ENCODE measurements around the gene MPHOSPH10. TPM values are rescaled to one million over a fixed set of nuclear protein-coding genes. Genes with fewer than 3 reads are reported as not detected.
A peak's percentile ranks its signal among the peaks of the same experiment; 100 is the strongest.

The MPHOSPH10 gene, protein sequence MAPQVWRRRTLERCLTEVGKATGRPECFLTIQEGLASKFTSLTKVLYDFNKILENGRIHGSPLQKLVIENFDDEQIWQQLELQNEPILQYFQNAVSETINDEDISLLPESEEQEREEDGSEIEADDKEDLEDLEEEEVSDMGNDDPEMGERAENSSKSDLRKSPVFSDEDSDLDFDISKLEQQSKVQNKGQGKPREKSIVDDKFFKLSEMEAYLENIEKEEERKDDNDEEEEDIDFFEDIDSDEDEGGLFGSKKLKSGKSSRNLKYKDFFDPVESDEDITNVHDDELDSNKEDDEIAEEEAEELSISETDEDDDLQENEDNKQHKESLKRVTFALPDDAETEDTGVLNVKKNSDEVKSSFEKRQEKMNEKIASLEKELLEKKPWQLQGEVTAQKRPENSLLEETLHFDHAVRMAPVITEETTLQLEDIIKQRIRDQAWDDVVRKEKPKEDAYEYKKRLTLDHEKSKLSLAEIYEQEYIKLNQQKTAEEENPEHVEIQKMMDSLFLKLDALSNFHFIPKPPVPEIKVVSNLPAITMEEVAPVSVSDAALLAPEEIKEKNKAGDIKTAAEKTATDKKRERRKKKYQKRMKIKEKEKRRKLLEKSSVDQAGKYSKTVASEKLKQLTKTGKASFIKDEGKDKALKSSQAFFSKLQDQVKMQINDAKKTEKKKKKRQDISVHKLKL
- polyA plus RNA-seq (38.8 and 39.0 TPM in 2 replicates), polyA minus RNA-seq (38.0 and 45.4 TPM in 2 replicates)

GRCh38 chr2:71130152-71130904 is at the start of gene MPHOSPH10, which contains the start of gene MCEE:
Gene MPHOSPH10, plus strand, starts transcription at chr2:71130634. Its CDS starts 32 bp downstream, at chr2:71130666.
Gene MCEE, minus strand, starts transcription at chr2:71130229. Its CDS starts 10 bp downstream, at chr2:71130219.
- H4K20me1 ChIP-seq (ENCODE audit: insufficient read depth): no peaks in the 10 kb centered on the region
- peak; percentile 83 for TF ChIP-seq POLR2AphosphoS5 (IDR thresholded peaks at IDR 0.05)
- TF ChIP-seq MXI1 (conservative IDR thresholded peaks at IDR 0.05; ENCODE audit: poor library complexity, severe bottlenecking): peak; percentile 98
- TF ChIP-seq, protein P1, sequence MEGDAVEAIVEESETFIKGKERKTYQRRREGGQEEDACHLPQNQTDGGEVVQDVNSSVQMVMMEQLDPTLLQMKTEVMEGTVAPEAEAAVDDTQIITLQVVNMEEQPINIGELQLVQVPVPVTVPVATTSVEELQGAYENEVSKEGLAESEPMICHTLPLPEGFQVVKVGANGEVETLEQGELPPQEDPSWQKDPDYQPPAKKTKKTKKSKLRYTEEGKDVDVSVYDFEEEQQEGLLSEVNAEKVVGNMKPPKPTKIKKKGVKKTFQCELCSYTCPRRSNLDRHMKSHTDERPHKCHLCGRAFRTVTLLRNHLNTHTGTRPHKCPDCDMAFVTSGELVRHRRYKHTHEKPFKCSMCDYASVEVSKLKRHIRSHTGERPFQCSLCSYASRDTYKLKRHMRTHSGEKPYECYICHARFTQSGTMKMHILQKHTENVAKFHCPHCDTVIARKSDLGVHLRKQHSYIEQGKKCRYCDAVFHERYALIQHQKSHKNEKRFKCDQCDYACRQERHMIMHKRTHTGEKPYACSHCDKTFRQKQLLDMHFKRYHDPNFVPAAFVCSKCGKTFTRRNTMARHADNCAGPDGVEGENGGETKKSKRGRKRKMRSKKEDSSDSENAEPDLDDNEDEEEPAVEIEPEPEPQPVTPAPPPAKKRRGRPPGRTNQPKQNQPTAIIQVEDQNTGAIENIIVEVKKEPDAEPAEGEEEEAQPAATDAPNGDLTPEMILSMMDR (IDR thresholded peaks at IDR 0.05; ENCODE audit: poor library complexity, severe bottlenecking): no peak
- TF ChIP-seq, protein P2, sequence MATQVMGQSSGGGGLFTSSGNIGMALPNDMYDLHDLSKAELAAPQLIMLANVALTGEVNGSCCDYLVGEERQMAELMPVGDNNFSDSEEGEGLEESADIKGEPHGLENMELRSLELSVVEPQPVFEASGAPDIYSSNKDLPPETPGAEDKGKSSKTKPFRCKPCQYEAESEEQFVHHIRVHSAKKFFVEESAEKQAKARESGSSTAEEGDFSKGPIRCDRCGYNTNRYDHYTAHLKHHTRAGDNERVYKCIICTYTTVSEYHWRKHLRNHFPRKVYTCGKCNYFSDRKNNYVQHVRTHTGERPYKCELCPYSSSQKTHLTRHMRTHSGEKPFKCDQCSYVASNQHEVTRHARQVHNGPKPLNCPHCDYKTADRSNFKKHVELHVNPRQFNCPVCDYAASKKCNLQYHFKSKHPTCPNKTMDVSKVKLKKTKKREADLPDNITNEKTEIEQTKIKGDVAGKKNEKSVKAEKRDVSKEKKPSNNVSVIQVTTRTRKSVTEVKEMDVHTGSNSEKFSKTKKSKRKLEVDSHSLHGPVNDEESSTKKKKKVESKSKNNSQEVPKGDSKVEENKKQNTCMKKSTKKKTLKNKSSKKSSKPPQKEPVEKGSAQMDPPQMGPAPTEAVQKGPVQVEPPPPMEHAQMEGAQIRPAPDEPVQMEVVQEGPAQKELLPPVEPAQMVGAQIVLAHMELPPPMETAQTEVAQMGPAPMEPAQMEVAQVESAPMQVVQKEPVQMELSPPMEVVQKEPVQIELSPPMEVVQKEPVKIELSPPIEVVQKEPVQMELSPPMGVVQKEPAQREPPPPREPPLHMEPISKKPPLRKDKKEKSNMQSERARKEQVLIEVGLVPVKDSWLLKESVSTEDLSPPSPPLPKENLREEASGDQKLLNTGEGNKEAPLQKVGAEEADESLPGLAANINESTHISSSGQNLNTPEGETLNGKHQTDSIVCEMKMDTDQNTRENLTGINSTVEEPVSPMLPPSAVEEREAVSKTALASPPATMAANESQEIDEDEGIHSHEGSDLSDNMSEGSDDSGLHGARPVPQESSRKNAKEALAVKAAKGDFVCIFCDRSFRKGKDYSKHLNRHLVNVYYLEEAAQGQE (IDR thresholded peaks at IDR 0.05; ENCODE audit: borderline replicate concordance): peak; percentile 17
- TF ChIP-seq EZH2 (IDR thresholded peaks at IDR 0.05; ENCODE audit: borderline replicate concordance, insufficient read depth, low read length, poor library complexity, severe bottlenecking): no peak
- TF ChIP-seq SMC3 (conservative IDR thresholded peaks at IDR 0.05; ENCODE audit: poor library complexity): no peak
- peak; percentile 98 for TF ChIP-seq TAF1 (IDR thresholded peaks at IDR 0.05; ENCODE audit: low read depth)
- peak; percentile 4 for TF ChIP-seq RAD21 (conservative IDR thresholded peaks at IDR 0.05)
- TF ChIP-seq EP300 (conservative IDR thresholded peaks at IDR 0.05; ENCODE audit: poor library complexity, severe bottlenecking): peak; percentile 33
- H3K4me2 ChIP-seq (ENCODE audit: low read length): peak within 1 kb of the TSS; percentile 95
- H3K9ac ChIP-seq (ENCODE audit: low read length): peak within 1 kb of the TSS; percentile 87
- no peaks in the 10 kb centered on the region for H3K9me2 ChIP-seq (ENCODE audit: insufficient read depth, low read length)
- H3K79me2 ChIP-seq (replicated peaks; ENCODE audit: insufficient read depth, low read length): peaks cover 34% of the 10 kb centered on the region
- no peaks in the 10 kb centered on the region for H3K27me3 ChIP-seq (ENCODE audit: insufficient read depth, low read depth, low read length)
- no peaks in the 10 kb centered on the region for H3F3A ChIP-seq (ENCODE audit: insufficient read depth, low read length, poor library complexity, severe bottlenecking)
- H2AFZ ChIP-seq (ENCODE audit: low read depth, low read length): peak within 1 kb of the TSS; percentile 89
- H3K4me3 ChIP-seq (ENCODE audit: low read length): peak within 1 kb of the TSS; percentile 92
- peak within 1 kb of the TSS; percentile 86 for H3K27ac ChIP-seq (ENCODE audit: low read length)
- H3K36me3 ChIP-seq (ENCODE audit: insufficient read depth, low read length): peaks cover 4% of the 10 kb centered on the region
- no peaks in the 10 kb centered on the region for H3K9me3 ChIP-seq (ENCODE audit: low read length)
